GM12878 (cell line): ENCODE data around the gene TLE7.

ENCODE experiments used
- CHD1 ChIP-seq: IDR thresholded peaks from 2 replicates; pipeline ENCODE4 v1.6.1; 2012; ENCODE audit warnings: low read depth, low read length, improper control_type of control experiment
- CREB1 ChIP-seq: IDR thresholded peaks from 2 replicates; pipeline ENCODE4 v1.6.1; 2012; ENCODE audit warnings: low read depth, mild to moderate bottlenecking, inconsistent platforms
- EZH2 ChIP-seq: IDR thresholded peaks from 2 replicates; pipeline ENCODE4 v1.6.1; 2012; ENCODE audit warnings: low read depth, mild to moderate bottlenecking, control low read depth, inconsistent platforms, low read length, borderline replicate concordance; ENCODE audit not compliant: control insufficient read depth
- GABPA ChIP-seq: IDR thresholded peaks from 2 replicates; pipeline ENCODE4 v1.6.1; 2014; ENCODE audit warnings: antibody characterized with exemption, low read depth, mild to moderate bottlenecking, inconsistent platforms
- GATAD2B ChIP-seq: fragments of 450-650 bp; conservative IDR thresholded peaks from 2 replicates; pipeline ENCODE4 v1.6.1; 2017; ENCODE audit warnings: low read depth, mild to moderate bottlenecking, moderate library complexity
- JUNB ChIP-seq: IDR thresholded peaks from 2 replicates; pipeline ENCODE4 v1.6.1; 2016; ENCODE audit warnings: antibody characterized with exemption, mild to moderate bottlenecking
- POLR2AphosphoS5 ChIP-seq: IDR thresholded peaks from 2 replicates; pipeline ENCODE4 v1.6.1; 2011; ENCODE audit warnings: mild to moderate bottlenecking, low read length, inconsistent platforms
- RAD21 ChIP-seq: IDR thresholded peaks from 2 replicates; pipeline ENCODE4 v1.6.1; 2011; ENCODE audit warnings: mild to moderate bottlenecking, low read depth, low read length, moderate library complexity; ENCODE audit not compliant: insufficient read depth
- SP1 ChIP-seq: IDR thresholded peaks from one replicate; pipeline ENCODE4 v1.6.1; 2011; ENCODE audit warnings: low read depth, low read length
- ZNF384 ChIP-seq: IDR thresholded peaks from 2 replicates; pipeline ENCODE4 v1.6.1; 2012; ENCODE audit warnings: low read depth, mild to moderate bottlenecking, low read length, improper control_type of control experiment, borderline replicate concordance
- ZSCAN29 ChIP-seq: fragments of 450-650 bp; IDR thresholded peaks from 2 replicates; pipeline ENCODE4 v1.6.1; 2017; ENCODE audit warnings: mild to moderate bottlenecking, moderate library complexity
- TF ChIP-seq, protein P1 (sequence below), 3 experiments: IDR thresholded peaks in 2 of 3; conservative IDR thresholded peaks in 1 of 3; 2 replicates each; pipeline ENCODE4 v1.5.1; 2011; ENCODE audit warnings: low read depth in 3 of 3, low read length in 3 of 3, mild to moderate bottlenecking in 3 of 3, control low read depth in 2 of 3, moderate library complexity in 2 of 3, inconsistent platforms in 1 of 3, mixed read lengths in 1 of 3; ENCODE audit not compliant: control insufficient read depth in 2 of 3, insufficient read depth in 1 of 3; ENCODE audit errors: extremely low read depth in 1 of 3
- TF ChIP-seq, protein P2 (sequence below): IDR thresholded peaks from 2 replicates; pipeline ENCODE4 v1.6.1; 2012; ENCODE audit warnings: improper control_type of control experiment, low read depth, low read length; ENCODE audit not compliant: insufficient replicate concordance

- TF ChIP-seq ZSCAN29: no peak
- TF ChIP-seq JUNB: no peak
- TF ChIP-seq RAD21: no peak
- no peak for TF ChIP-seq CREB1
- TF ChIP-seq GABPA: no peak
- TF ChIP-seq SP1: no peak
- TF ChIP-seq, protein P1, sequence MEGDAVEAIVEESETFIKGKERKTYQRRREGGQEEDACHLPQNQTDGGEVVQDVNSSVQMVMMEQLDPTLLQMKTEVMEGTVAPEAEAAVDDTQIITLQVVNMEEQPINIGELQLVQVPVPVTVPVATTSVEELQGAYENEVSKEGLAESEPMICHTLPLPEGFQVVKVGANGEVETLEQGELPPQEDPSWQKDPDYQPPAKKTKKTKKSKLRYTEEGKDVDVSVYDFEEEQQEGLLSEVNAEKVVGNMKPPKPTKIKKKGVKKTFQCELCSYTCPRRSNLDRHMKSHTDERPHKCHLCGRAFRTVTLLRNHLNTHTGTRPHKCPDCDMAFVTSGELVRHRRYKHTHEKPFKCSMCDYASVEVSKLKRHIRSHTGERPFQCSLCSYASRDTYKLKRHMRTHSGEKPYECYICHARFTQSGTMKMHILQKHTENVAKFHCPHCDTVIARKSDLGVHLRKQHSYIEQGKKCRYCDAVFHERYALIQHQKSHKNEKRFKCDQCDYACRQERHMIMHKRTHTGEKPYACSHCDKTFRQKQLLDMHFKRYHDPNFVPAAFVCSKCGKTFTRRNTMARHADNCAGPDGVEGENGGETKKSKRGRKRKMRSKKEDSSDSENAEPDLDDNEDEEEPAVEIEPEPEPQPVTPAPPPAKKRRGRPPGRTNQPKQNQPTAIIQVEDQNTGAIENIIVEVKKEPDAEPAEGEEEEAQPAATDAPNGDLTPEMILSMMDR (IDR thresholded peaks at IDR 0.05 in 2 of 3, conservative IDR thresholded peaks at IDR 0.05 in 1 of 3; ENCODE audit: control insufficient read depth in 2 of 3, extremely low read depth in 1 of 3, insufficient read depth in 1 of 3, low read depth in 3 of 3, low read length in 3 of 3): no peak
- TF ChIP-seq, protein P2, sequence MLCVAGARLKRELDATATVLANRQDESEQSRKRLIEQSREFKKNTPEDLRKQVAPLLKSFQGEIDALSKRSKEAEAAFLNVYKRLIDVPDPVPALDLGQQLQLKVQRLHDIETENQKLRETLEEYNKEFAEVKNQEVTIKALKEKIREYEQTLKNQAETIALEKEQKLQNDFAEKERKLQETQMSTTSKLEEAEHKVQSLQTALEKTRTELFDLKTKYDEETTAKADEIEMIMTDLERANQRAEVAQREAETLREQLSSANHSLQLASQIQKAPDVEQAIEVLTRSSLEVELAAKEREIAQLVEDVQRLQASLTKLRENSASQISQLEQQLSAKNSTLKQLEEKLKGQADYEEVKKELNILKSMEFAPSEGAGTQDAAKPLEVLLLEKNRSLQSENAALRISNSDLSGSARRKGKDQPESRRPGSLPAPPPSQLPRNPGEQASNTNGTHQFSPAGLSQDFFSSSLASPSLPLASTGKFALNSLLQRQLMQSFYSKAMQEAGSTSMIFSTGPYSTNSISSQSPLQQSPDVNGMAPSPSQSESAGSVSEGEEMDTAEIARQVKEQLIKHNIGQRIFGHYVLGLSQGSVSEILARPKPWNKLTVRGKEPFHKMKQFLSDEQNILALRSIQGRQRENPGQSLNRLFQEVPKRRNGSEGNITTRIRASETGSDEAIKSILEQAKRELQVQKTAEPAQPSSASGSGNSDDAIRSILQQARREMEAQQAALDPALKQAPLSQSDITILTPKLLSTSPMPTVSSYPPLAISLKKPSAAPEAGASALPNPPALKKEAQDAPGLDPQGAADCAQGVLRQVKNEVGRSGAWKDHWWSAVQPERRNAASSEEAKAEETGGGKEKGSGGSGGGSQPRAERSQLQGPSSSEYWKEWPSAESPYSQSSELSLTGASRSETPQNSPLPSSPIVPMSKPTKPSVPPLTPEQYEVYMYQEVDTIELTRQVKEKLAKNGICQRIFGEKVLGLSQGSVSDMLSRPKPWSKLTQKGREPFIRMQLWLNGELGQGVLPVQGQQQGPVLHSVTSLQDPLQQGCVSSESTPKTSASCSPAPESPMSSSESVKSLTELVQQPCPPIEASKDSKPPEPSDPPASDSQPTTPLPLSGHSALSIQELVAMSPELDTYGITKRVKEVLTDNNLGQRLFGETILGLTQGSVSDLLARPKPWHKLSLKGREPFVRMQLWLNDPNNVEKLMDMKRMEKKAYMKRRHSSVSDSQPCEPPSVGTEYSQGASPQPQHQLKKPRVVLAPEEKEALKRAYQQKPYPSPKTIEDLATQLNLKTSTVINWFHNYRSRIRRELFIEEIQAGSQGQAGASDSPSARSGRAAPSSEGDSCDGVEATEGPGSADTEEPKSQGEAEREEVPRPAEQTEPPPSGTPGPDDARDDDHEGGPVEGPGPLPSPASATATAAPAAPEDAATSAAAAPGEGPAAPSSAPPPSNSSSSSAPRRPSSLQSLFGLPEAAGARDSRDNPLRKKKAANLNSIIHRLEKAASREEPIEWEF: no peak
- TF ChIP-seq CHD1: no peak
- no peak for TF ChIP-seq EZH2
- TF ChIP-seq GATAD2B: no peak
- no peak for TF ChIP-seq ZNF384
- no peak for TF ChIP-seq POLR2AphosphoS5
Observed at GRCh38 chr16:71410146-71410545, 31.7 kb downstream of the TLE7 start.
